Type B pancreatic cell (in vitro differentiated cells): ENCODE results near the gene USP33. TPM values are rescaled to one million over a fixed set of nuclear protein-coding genes. Genes with fewer than 3 reads are reported as not detected.

Experiments
- DNase-seq: peaks from one replicate; pipeline ENCODE4 v3.0.0; 2021; ENCODE audit warnings: mixed read lengths; ENCODE audit not compliant: unreplicated experiment; ENCODE audit errors: extremely low spot score
- H3K27ac Mint-ChIP-seq: 2 replicates; pipeline ENCODE4 v1.8.0; 2021; ENCODE audit warnings: mild to moderate bottlenecking, mixed read lengths
- H3K27me3 Mint-ChIP-seq: 2 replicates; pipeline ENCODE4 v1.8.0; 2021; ENCODE audit warnings: mixed read lengths
- H3K36me3 Mint-ChIP-seq: 2 replicates; pipeline ENCODE4 v1.8.0; 2021; ENCODE audit warnings: mixed read lengths
- H3K4me1 Mint-ChIP-seq: one replicate; pipeline ENCODE4 v1.8.0; 2021; ENCODE audit warnings: mixed read lengths; ENCODE audit not compliant: unreplicated experiment
- H3K4me3 Mint-ChIP-seq: 2 replicates; pipeline ENCODE4 v1.8.0; 2021; ENCODE audit warnings: mild to moderate bottlenecking, mixed read lengths
- H3K9me3 Mint-ChIP-seq: 2 replicates; pipeline ENCODE4 v1.8.0; 2021; ENCODE audit warnings: mixed read lengths
- CTCF ChIP-seq: fragments of 200-600 bp; sonication (generic); conservative IDR thresholded peaks from 2 replicates; pipeline ENCODE4 v1.5.0; 2021; ENCODE audit warnings: antibody characterized with exemption, mild to moderate bottlenecking
- total RNA-seq: library from RNA; stranded (reverse); gene quantifications from 2 replicates; pipeline ENCODE4 v1.2.1, GENCODE V29; 2021; ENCODE audit warnings: low replicate concordance

Gene USP33
- total RNA-seq, 1 donor from 2014 or later = 66.3 TPM

- H3K4me1 Mint-ChIP-seq = peaks cover 32% of the 10 kb centered on the region
- H3K27ac Mint-ChIP-seq = no peak overlapping the region
- no peak for DNase-seq
- H3K9me3 Mint-ChIP-seq = no peaks in the 10 kb centered on the region
- no peak overlapping the region for H3K4me3 Mint-ChIP-seq
- no peaks in the 10 kb centered on the region for H3K27me3 Mint-ChIP-seq
- H3K36me3 Mint-ChIP-seq = peaks cover 6% of the 10 kb centered on the region
- no peak for TF ChIP-seq CTCF
Observed at GRCh38 chr1:77673716-77674355, 85.8 kb downstream of the USP33 start.

GRCh38 chr1:77673030-77673429 lies 86.6 kb downstream of the USP33 start:
- peaks cover 26% of the 10 kb centered on the region for H3K4me1 Mint-ChIP-seq
- no peak for DNase-seq
- TF ChIP-seq CTCF = no peak
- H3K4me3 Mint-ChIP-seq = no peak overlapping the region
- H3K27ac Mint-ChIP-seq = no peak overlapping the region
- H3K27me3 Mint-ChIP-seq = no peaks in the 10 kb centered on the region
- no peaks in the 10 kb centered on the region for H3K9me3 Mint-ChIP-seq
- H3K36me3 Mint-ChIP-seq = peaks cover 6% of the 10 kb centered on the region

- no peaks in the 10 kb centered on the region for H3K27me3 Mint-ChIP-seq
- no peak overlapping the region for H3K27ac Mint-ChIP-seq
- H3K4me3 Mint-ChIP-seq = no peak overlapping the region
- TF ChIP-seq CTCF = no peak
- no peaks in the 10 kb centered on the region for H3K9me3 Mint-ChIP-seq
- no peak for DNase-seq
- peaks cover 6% of the 10 kb centered on the region for H3K36me3 Mint-ChIP-seq
- peaks cover 26% of the 10 kb centered on the region for H3K4me1 Mint-ChIP-seq
Observed at GRCh38 chr1:77672374-77672773, 87.3 kb downstream of the USP33 start.

- H3K4me3 Mint-ChIP-seq = no peak overlapping the region
- H3K4me1 Mint-ChIP-seq = peaks cover 26% of the 10 kb centered on the region
- no peak for TF ChIP-seq CTCF
- no peak for DNase-seq
- H3K36me3 Mint-ChIP-seq = peaks cover 6% of the 10 kb centered on the region
- H3K27me3 Mint-ChIP-seq = no peaks in the 10 kb centered on the region
- no peak overlapping the region for H3K27ac Mint-ChIP-seq
- no peaks in the 10 kb centered on the region for H3K9me3 Mint-ChIP-seq
Observed at GRCh38 chr1:77671836-77672235, 87.8 kb downstream of the USP33 start.

GRCh38 chr1:77670330-77670729 lies 89.3 kb downstream of the USP33 start:
- Mint-ChIP-seq H3K36me3 (peaks cover 6% of the 10 kb centered on the region), H3K27ac (peak overlapping the region; percentile 61), H3K4me3 (no peak overlapping the region), H3K27me3 (no peaks in the 10 kb centered on the region), H3K4me1 (peaks cover 25% of the 10 kb centered on the region), H3K9me3 (no peaks in the 10 kb centered on the region)
- TF ChIP-seq CTCF = no peak
- no peak for DNase-seq
